HEK293 (cell line): Measurements from ENCODE around the gene SLAIN2.
"Not testable (repeated sequence)": the region's sequence is repeated elsewhere in the genome, so short reads cannot be mapped to it uniquely, and the experiment has no call there.

Experiments
- CTCF ChIA-PET: fragments of 350-600 bp; formaldehyde crosslinking; extraction: SDS; loops from one replicate; lab custom pipeline; 2021; ENCODE audit warnings: antibody characterized with exemption; lab: Yijun Ruan, JAX
- POLR2A ChIA-PET: fragments of 300-600 bp; formaldehyde crosslinking; extraction: SDS; loops from one replicate; lab custom pipeline; 2020; ENCODE audit warnings: antibody characterized with exemption, inconsistent platforms; lab: Yijun Ruan, JAX
- H3K27ac ChIP-seq: fragments of 200-500 bp; sonication (Bioruptor generic); 2 replicates; pipeline ENCODE4 v1.5.1; 2014; ENCODE audit warnings: low read depth, low read length, control low read depth, inconsistent platforms; ENCODE audit errors: extremely low read depth
- H3K36me3 ChIP-seq, 2 experiments: fragments of 200-500 bp in 1 of 2; sonication (Bioruptor generic) in 1 of 2; 1 replicate in 1 of 2; 2 replicates in 1 of 2; pipeline ENCODE4 v1.5.1; 2014 to 2017; ENCODE audit warnings: inconsistent platforms in 2 of 2, low read length in 2 of 2; ENCODE audit not compliant: control insufficient read depth in 2 of 2, insufficient read depth in 1 of 2
- H3K4me1 ChIP-seq: fragments of 200-500 bp; sonication (Bioruptor generic); 2 replicates; pipeline ENCODE4 v1.5.1; 2014; ENCODE audit warnings: mild to moderate bottlenecking, low read length, inconsistent platforms; ENCODE audit not compliant: control insufficient read depth, insufficient read depth
- H3K4me3 ChIP-seq: 2 replicates; pipeline ENCODE4 v1.5.1; 2011; ENCODE audit warnings: low read depth, mild to moderate bottlenecking, control low read depth, low read length, moderate library complexity
- H3K9me3 ChIP-seq: fragments of 200-500 bp; sonication (Bioruptor generic); 2 replicates; pipeline ENCODE4 v1.5.1; 2014; ENCODE audit warnings: low read depth, low read length, inconsistent platforms; ENCODE audit not compliant: control insufficient read depth, insufficient read depth
- EGR2 ChIP-seq: fragments of 450-650 bp; formaldehyde crosslinking; IDR thresholded peaks from 2 replicates; pipeline ENCODE4 v1.5.1; 2016; ENCODE audit warnings: low read depth, missing biosample characterization, missing genetic modification characterization
- TRIM28 ChIP-seq: IDR thresholded peaks from 2 replicates; pipeline ENCODE4 v1.6.1; 2011; ENCODE audit warnings: low read length, control low read depth, borderline replicate concordance
- ZBTB20 ChIP-seq: fragments of 450-650 bp; formaldehyde crosslinking; IDR thresholded peaks from 2 replicates; pipeline ENCODE4 v1.5.1; 2016; ENCODE audit warnings: missing biosample characterization, missing genetic modification characterization
- ZEB2 ChIP-seq: fragments of 450-650 bp; formaldehyde crosslinking; IDR thresholded peaks from 2 replicates; pipeline ENCODE4 v1.5.1; 2016; ENCODE audit warnings: missing biosample characterization, missing genetic modification characterization
- ZIC2 ChIP-seq: fragments of 450-650 bp; formaldehyde crosslinking; IDR thresholded peaks from 2 replicates; pipeline ENCODE4 v1.5.1; 2016; ENCODE audit warnings: missing biosample characterization, missing genetic modification characterization
- ZNF2 ChIP-seq: fragments of 450-650 bp; formaldehyde crosslinking; IDR thresholded peaks from 2 replicates; pipeline ENCODE4 v1.5.1; 2016; ENCODE audit warnings: missing biosample characterization, missing genetic modification characterization
- ZNF366 ChIP-seq: fragments of 450-650 bp; formaldehyde crosslinking; conservative IDR thresholded peaks from 2 replicates; pipeline ENCODE4 v1.5.1; 2016; ENCODE audit warnings: missing biosample characterization, missing genetic modification characterization
- ZNF624 ChIP-seq: fragments of 450-650 bp; formaldehyde crosslinking; IDR thresholded peaks from 2 replicates; pipeline ENCODE4 v1.5.1; 2017; ENCODE audit warnings: missing biosample characterization, missing genetic modification characterization
- ZNF654 ChIP-seq: fragments of 450-650 bp; formaldehyde crosslinking; IDR thresholded peaks from 2 replicates; pipeline ENCODE4 v1.5.1; 2016; ENCODE audit warnings: low read depth, missing biosample characterization, missing genetic modification characterization
- ZNF747 ChIP-seq: fragments of 450-650 bp; formaldehyde crosslinking; IDR thresholded peaks from 2 replicates; pipeline ENCODE4 v1.5.1; 2016; ENCODE audit warnings: missing biosample characterization, missing genetic modification characterization
- ZNF837 ChIP-seq: fragments of 450-650 bp; formaldehyde crosslinking; IDR thresholded peaks from 2 replicates; pipeline ENCODE4 v1.5.1; 2016; ENCODE audit warnings: missing biosample characterization, missing genetic modification characterization
- TF ChIP-seq, protein P1 (sequence below): fragments of 450-650 bp; formaldehyde crosslinking; IDR thresholded peaks from 2 replicates; pipeline ENCODE4 v1.5.1; 2017; ENCODE audit warnings: missing biosample characterization, missing genetic modification characterization
- TF ChIP-seq, protein P2 (sequence below): fragments of 450-650 bp; formaldehyde crosslinking; IDR thresholded peaks from 2 replicates; pipeline ENCODE4 v1.5.1; 2016; ENCODE audit warnings: missing biosample characterization, missing genetic modification characterization
- TF ChIP-seq, protein P3 (sequence below): fragments of 450-650 bp; formaldehyde crosslinking; IDR thresholded peaks from 2 replicates; pipeline ENCODE4 v1.5.1; 2016; ENCODE audit warnings: missing biosample characterization, missing genetic modification characterization
- TF ChIP-seq, protein P4 (sequence below): fragments of 450-650 bp; formaldehyde crosslinking; IDR thresholded peaks from 2 replicates; pipeline ENCODE4 v1.5.1; 2016; ENCODE audit warnings: missing biosample characterization, missing genetic modification characterization

The SLAIN2 gene

DNA sequence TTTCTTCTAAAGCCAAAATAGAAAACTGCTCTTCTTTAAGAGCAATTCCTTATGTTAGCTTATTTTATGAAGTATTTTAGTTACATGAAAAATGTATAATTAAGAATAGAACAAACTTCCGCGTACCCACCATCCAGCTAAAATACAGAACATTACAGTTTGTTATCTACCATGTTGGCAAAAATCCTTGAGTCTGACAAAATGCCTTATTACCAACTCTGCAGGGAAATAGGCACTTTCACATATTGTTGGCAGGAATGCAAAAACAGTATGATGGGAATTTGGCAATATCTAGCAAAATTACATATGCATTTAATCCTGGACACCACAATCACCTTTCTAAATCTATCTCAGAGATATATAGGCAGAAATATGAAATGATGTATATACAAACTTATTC lies 32.4 kb upstream of the SLAIN2 start (continued):
- TF ChIP-seq ZNF837 (tag by site-specific recombination) (no peak), ZEB2 (tag by site-specific recombination) (no peak)

DNA sequence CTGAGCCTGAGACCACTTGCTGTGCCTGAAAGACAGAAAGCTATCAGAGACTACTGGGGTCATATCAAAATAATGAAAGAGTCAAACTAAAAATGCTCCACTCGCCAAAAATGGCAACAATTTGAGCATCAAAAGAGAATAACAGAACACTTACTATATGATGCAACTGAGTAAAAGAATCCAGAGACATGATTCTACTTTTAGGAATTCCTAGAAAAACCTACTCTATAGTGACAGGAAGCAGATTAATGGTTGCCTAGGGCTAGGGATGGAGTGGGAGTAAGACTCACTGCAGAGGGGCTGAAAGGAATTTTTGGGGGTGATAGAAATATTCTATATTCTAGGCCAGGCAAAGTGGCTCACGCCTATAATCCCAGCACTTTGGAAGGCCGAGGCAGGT lies 29.4 kb upstream of the SLAIN2 start:
- Histone ChIP-seq H3K9me3 (no peaks in the 10 kb centered on the region), H3K4me3 (no peak overlapping the region), H3K4me1 (no peaks in the 10 kb centered on the region), H3K27ac (no peak overlapping the region), H3K36me3 (no peaks in the 10 kb centered on the region)
- POLR2A ChIA-PET = no interaction called here
- TF ChIP-seq ZNF624 (tag by site-specific recombination) (no peak), ZNF747 (tag by site-specific recombination) (no peak), TRIM28 (no peak), ZBTB20 (tag by site-specific recombination) (no peak)
- TF ChIP-seq, protein P1, sequence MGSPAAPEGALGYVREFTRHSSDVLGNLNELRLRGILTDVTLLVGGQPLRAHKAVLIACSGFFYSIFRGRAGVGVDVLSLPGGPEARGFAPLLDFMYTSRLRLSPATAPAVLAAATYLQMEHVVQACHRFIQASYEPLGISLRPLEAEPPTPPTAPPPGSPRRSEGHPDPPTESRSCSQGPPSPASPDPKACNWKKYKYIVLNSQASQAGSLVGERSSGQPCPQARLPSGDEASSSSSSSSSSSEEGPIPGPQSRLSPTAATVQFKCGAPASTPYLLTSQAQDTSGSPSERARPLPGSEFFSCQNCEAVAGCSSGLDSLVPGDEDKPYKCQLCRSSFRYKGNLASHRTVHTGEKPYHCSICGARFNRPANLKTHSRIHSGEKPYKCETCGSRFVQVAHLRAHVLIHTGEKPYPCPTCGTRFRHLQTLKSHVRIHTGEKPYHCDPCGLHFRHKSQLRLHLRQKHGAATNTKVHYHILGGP (tag by site-specific recombination) = peak; percentile 89; the same call in 1 of the 2 replicates
- CTCF ChIA-PET = interaction anchor here (0.9 kb wide), 1 partner anchor 9 kb away, joined by 3 read pairs; no protein-coding TSS in a partner anchor

DNA sequence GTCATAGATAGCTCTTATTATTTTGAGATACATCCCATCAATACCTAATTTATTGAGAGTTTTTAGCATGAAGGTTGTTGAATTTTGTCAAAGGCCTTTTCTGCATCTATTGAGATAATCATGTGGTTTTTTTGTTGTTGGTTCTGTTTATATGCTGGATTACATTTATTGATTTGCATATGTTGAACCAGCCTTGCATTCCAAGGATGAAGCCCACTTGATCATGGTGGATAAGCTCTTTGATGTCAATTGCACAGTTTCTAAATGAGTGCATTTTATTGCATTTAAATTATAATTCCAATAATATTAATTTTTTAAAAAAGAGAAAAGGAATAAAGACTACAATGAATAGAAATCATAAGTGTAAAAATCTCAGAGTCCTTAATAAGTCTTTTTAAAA lies 26.6 kb upstream of the SLAIN2 start:
- POLR2A ChIA-PET, H3K27ac ChIP-seq, H3K36me3 ChIP-seq, H3K4me3 ChIP-seq, H3K9me3 ChIP-seq, H3K4me1 ChIP-seq: not testable (repeated sequence)
- CTCF ChIA-PET = interaction anchor here (1.2 to 2.3 kb wide), 3 partner anchors 90 to 233 kb away, joined by 3 to 8 read pairs (median 3); no protein-coding TSS in a partner anchor

DNA sequence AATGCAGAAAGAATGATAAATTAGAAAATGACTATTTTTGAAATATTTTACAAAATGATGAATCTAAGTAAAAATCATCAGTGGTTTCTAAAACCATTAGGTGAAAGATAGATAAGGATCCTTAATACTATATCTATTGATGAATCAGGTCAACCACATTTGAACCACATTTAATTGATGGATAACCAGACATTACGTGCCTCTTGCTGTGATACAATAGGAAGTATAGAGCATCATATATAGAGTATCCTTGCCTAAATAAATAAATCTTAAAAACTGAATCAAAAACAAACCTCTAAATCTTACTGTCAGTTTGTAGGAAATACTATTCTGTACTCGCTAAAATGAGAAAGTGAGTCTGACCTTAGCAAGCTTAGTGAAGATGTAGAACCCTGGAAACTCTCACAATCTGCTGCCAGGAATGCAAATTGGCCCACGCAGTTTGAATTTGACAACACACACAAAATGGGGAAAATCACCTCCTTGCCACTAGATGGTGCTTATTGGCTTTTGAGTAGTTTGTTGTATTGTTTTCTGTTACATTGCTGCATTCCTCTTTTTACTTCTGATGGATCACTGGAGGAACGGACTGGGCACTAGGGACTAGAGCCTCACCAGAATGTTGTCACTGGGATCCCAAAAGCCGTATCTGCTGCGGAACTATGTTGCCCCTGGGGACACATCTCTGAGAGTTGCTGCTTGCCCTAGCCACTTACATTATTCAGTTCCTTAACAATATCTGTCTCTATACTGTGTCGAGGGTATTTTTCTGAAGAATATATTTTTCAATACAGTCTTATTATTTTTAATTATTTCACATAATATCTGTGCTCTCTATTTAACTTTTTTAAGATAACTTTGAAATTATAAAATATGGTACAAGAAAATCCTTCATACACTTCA lies 25.4 kb upstream of the SLAIN2 start:
- Histone ChIP-seq H3K27ac (no peak overlapping the region), H3K9me3 (no peaks in the 10 kb centered on the region), H3K4me1 (no peaks in the 10 kb centered on the region), H3K36me3 (no peaks in the 10 kb centered on the region), H3K4me3 (no peak overlapping the region)
- CTCF ChIA-PET = interaction anchor here (0.5 to 2.3 kb wide), 10 partner anchors 12 to 272 kb away, joined by 3 to 8 read pairs (median 4); no protein-coding TSS in a partner anchor
- TF ChIP-seq ZNF654 (tag by site-specific recombination) (peak; percentile 83), ZNF366 (tag by site-specific recombination) (0 out of 2 replicates have a peak, but pooled peaks have one; percentile 27), ZNF2 (tag by site-specific recombination) (peak; percentile 90; the same call in 1 of the 2 replicates), EGR2 (0 out of 2 replicates have a peak, but pooled peaks have one; percentile 8), ZIC2 (tag by site-specific recombination) (no peak)
- TF ChIP-seq, protein P2, sequence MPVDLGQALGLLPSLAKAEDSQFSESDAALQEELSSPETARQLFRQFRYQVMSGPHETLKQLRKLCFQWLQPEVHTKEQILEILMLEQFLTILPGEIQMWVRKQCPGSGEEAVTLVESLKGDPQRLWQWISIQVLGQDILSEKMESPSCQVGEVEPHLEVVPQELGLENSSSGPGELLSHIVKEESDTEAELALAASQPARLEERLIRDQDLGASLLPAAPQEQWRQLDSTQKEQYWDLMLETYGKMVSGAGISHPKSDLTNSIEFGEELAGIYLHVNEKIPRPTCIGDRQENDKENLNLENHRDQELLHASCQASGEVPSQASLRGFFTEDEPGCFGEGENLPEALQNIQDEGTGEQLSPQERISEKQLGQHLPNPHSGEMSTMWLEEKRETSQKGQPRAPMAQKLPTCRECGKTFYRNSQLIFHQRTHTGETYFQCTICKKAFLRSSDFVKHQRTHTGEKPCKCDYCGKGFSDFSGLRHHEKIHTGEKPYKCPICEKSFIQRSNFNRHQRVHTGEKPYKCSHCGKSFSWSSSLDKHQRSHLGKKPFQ (tag by site-specific recombination) = no peak
- TF ChIP-seq, protein P3, sequence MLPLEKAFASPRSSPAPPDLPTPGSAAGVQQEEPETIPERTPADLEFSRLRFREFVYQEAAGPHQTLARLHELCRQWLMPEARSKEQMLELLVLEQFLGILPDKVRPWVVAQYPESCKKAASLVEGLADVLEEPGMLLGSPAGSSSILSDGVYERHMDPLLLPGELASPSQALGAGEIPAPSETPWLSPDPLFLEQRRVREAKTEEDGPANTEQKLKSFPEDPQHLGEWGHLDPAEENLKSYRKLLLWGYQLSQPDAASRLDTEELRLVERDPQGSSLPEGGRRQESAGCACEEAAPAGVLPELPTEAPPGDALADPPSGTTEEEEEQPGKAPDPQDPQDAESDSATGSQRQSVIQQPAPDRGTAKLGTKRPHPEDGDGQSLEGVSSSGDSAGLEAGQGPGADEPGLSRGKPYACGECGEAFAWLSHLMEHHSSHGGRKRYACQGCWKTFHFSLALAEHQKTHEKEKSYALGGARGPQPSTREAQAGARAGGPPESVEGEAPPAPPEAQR = no peak
- TF ChIP-seq, protein P4, sequence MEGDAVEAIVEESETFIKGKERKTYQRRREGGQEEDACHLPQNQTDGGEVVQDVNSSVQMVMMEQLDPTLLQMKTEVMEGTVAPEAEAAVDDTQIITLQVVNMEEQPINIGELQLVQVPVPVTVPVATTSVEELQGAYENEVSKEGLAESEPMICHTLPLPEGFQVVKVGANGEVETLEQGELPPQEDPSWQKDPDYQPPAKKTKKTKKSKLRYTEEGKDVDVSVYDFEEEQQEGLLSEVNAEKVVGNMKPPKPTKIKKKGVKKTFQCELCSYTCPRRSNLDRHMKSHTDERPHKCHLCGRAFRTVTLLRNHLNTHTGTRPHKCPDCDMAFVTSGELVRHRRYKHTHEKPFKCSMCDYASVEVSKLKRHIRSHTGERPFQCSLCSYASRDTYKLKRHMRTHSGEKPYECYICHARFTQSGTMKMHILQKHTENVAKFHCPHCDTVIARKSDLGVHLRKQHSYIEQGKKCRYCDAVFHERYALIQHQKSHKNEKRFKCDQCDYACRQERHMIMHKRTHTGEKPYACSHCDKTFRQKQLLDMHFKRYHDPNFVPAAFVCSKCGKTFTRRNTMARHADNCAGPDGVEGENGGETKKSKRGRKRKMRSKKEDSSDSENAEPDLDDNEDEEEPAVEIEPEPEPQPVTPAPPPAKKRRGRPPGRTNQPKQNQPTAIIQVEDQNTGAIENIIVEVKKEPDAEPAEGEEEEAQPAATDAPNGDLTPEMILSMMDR (tag by site-specific recombination) = peak; percentile 47; the same call in 1 of the 2 replicates
- POLR2A ChIA-PET = no interaction called here
